Bronchial epithelial cell (primary cell): Measurements from ENCODE around the gene RPL10A. TPM values are rescaled to one million over a fixed set of nuclear protein-coding genes. Genes with fewer than 3 reads are reported as not detected.

Source experiments
- DNase-seq: peaks from one replicate; pipeline ENCODE4 v3.0.0-alpha.2; 2010; ENCODE audit warnings: low read depth
- FAIRE-seq: peaks from 2 replicates; lab custom pipeline; 2011; peaks lifted over from hg19 to GRCh38; lab: Jason Lieb, UNC
- H3K27me3 ChIP-seq: 2 replicates; pipeline ENCODE4 v1.5.1; 2011; ENCODE audit warnings: low read length; ENCODE audit not compliant: control insufficient read depth, insufficient read depth
- H3K36me3 ChIP-seq: 2 replicates; pipeline ENCODE4 v1.5.1; 2011; ENCODE audit warnings: low read length; ENCODE audit not compliant: control insufficient read depth, insufficient read depth
- H3K4me3 ChIP-seq: 2 replicates; pipeline ENCODE4 v1.5.1; 2011; ENCODE audit warnings: mild to moderate bottlenecking, low read depth, low read length, control low read depth
- total RNA-seq: library from RNA; depleted of rRNA; stranded (reverse); fragments of >200 nt; gene quantifications from 2 replicates; pipeline ENCODE4 v1.2.1, GENCODE V29; 2014
- TF ChIP-seq, protein P1 (sequence below): IDR thresholded peaks from 2 replicates; pipeline ENCODE4 v1.5.1; 2011; ENCODE audit warnings: mild to moderate bottlenecking, moderate library complexity, low read length, control low read depth, inconsistent platforms; ENCODE audit not compliant: insufficient read depth, severe bottlenecking

RPL10A gene
- total RNA-seq, 1 donor from 2014 or later, result 1,892 TPM

DNA sequence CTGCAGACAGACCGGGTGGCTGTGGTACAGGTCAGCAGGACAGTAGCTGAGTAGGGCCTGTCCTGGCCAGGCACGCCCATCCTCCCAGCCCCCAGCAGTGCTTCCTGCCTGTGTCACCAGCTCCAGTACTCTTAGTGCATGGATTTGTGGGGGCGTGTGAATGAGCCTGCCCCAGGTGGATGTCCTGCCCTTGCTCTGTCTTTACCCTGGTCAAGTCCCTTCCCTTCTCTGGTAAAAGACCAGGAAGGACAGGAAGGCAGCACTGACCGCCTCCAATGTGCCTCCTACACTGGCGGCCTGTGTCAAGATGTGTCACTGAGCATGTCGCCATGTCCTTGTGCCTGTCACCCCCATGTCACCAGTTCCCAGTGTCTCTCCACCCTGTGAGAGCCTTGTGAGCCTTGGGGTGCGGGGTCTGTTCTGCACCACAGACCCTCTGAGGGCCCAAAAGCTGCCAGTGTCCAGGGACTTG, 16.8 kb downstream of the RPL10A start:
- no peak overlapping the region for H3K4me3 ChIP-seq
- DNase-seq, result peak; percentile 80
- no peaks in the 10 kb centered on the region for H3K27me3 ChIP-seq
- peaks cover 15% of the 10 kb centered on the region for H3K36me3 ChIP-seq
- TF ChIP-seq, protein P1, sequence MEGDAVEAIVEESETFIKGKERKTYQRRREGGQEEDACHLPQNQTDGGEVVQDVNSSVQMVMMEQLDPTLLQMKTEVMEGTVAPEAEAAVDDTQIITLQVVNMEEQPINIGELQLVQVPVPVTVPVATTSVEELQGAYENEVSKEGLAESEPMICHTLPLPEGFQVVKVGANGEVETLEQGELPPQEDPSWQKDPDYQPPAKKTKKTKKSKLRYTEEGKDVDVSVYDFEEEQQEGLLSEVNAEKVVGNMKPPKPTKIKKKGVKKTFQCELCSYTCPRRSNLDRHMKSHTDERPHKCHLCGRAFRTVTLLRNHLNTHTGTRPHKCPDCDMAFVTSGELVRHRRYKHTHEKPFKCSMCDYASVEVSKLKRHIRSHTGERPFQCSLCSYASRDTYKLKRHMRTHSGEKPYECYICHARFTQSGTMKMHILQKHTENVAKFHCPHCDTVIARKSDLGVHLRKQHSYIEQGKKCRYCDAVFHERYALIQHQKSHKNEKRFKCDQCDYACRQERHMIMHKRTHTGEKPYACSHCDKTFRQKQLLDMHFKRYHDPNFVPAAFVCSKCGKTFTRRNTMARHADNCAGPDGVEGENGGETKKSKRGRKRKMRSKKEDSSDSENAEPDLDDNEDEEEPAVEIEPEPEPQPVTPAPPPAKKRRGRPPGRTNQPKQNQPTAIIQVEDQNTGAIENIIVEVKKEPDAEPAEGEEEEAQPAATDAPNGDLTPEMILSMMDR, result no peak
- FAIRE-seq, result no peak

DNA sequence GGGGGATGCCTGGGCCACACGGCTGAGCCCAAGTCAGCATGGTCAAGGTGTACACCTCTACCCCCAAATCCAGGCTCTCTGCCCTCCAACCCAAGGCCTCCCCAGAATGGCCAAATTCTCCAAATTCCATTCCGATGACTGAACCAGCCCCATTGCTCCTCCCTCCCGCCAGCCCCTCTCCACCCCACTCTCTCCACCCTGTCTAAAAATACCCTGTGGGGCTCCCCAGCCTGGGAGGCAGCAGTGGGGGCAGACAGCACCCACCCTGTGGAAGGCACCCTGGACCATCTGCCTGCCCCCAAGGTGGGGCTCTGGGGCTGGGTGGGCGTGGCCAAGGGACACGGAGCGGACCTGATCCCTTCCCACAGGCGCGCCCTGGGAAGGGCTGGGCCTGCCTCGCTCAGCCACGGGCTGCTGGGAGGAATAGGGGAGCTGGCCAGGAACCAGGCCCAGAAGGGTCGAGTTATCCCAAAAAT, 17.2 kb downstream of the RPL10A start:
- DNase-seq, result peak; percentile 54
- peak overlapping the region; percentile 11 for H3K4me3 ChIP-seq
- FAIRE-seq, result no peak
- TF ChIP-seq, protein P1, result no peak
- H3K27me3 ChIP-seq, result no peaks in the 10 kb centered on the region
- peaks cover 15% of the 10 kb centered on the region for H3K36me3 ChIP-seq

DNA sequence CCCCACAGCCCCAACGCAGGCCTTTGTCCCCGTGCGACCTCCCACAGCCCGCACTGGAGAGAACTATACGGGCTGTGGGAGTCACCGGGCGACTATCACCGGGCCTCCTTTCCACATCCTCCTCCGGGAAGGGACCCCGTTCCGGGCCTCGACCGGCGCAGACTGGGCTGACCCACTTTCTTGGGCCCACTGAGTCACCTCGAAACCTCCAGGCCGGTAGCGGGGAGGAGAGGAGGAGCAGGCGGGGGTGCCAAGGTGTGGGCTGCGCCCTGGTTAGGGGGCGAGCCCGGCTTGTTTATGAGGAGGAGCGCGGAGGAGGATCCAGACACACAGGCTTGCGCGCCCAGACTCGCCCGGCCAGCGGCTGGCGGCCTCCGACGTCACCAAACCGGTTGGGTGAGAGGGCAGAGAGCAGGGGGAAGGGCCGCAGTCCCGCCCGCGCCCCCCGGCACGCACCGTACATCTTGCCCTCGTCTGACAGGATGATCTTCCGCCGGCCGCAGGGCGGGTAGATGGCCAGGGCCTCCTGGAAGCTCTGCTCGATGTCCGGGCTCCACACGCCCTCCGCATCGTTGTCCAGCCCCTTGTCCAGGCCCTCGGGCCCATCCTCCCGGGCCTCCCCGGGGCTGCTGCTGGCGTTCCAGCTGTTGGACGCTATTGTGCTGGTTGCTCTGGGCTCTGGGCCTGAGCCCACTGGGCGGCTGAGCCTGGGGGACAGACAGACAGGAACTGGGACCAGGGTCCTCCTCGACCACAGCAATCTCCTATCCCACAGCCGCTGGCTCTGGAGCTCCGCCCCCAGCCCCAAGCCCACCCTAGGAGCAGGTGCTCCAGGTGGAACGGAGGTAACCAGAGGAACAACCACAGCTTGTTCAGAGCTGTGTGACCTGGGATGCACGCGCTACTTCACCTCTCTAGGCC, 18.1 kb downstream of the RPL10A start:
- DNase-seq, result peak; percentile 91
- no peak for FAIRE-seq
- TF ChIP-seq, protein P1, result no peak
- peaks cover 13% of the 10 kb centered on the region for H3K36me3 ChIP-seq
- H3K27me3 ChIP-seq, result no peaks in the 10 kb centered on the region
- H3K4me3 ChIP-seq, result peak overlapping the region; percentile 11

DNA sequence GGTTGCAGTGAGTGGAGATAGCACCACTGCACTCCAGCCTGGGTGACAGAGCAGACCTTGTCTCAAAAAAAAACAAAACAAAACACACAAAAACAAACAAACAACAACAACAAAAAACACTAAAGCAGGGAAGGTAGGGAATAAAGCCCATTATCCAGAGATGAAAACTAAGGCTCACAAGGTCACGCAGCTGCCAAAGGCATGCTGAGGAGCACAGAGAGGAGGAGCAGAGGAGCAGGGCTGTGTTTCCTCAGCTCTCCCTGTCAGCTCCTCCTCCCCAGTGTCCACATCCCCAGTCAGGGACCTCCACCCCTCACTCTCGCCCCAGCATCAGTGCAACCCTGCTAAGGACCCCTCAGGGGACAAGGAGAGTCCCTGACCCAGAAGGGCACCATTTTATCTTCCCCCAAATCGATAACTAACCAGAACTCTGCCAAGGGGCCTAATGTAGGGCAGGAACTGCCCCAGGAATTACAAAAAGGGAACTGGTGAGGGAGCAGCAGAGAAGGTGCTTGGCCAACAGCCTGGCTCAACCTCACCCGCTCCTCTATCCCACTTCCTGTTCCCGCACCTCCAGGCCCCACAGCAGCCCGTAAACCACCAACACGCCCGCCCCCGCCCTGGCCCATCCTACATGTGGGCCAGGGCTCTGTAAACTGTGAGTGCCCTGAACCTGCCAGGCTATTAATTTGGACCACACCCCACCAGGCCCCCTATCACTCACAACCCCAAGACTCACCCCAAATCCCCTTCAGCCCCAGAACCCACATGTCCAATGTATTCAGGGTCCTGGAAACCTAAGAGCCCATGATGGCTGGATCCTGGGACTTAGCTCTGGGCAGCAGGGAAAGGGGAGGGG, 19.7 kb downstream of the RPL10A start:
- Histone ChIP-seq H3K4me3 (no peak overlapping the region), H3K36me3 (peaks cover 11% of the 10 kb centered on the region), H3K27me3 (no peaks in the 10 kb centered on the region)
- DNase-seq (peak; percentile 66), FAIRE-seq (no peak)
- TF ChIP-seq, protein P1, result no peak

DNA sequence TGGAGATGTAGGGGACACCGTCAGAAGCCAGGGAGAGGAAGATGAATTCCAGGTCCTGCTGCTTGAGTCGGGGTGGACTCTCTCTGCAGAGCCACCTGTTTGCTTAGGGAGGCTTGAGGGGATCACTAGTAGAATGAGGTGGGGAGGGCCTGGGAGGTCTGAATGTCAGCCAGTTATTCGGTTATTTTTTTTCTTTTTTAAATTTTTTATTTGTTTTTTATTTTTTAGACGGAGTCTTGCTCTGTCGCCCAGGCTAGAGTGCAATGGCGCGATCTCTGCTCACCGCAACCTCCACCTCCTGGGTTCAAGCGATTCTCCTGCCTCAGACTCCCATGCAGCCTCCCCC, 20.3 kb downstream of the RPL10A start:
- no peak for FAIRE-seq

More for the DNA sequence above, 20.3 kb downstream of the RPL10A start:
- TF ChIP-seq, protein P1, result no peak
- Histone ChIP-seq H3K27me3 (no peaks in the 10 kb centered on the region), H3K4me3 (no peak overlapping the region), H3K36me3 (peaks cover 7% of the 10 kb centered on the region)
- DNase-seq, result no peak
